Osteoblast (primary cell): ENCODE measurements around the gene RGS17. TPM values are rescaled to one million over a fixed set of nuclear protein-coding genes. Genes with fewer than 3 reads are reported as not detected.

Experiments
- DNase-seq: peaks from one replicate; pipeline ENCODE4 v3.0.0; 2011; ENCODE audit warnings: low spot score, mixed read lengths; ENCODE audit not compliant: insufficient read length; ENCODE audit errors: missing footprints
- H2AFZ ChIP-seq: 2 replicates; pipeline ENCODE4 v1.6.0; 2011; ENCODE audit warnings: mild to moderate bottlenecking, low read length
- H3K27ac ChIP-seq: 2 replicates; pipeline ENCODE4 v1.5.1; 2011; ENCODE audit warnings: mild to moderate bottlenecking, low read depth, low read length, moderate library complexity
- H3K27me3 ChIP-seq: 2 replicates; pipeline ENCODE4 v1.6.0; 2012; ENCODE audit warnings: mild to moderate bottlenecking, control low read depth, inconsistent platforms, low read length, moderate library complexity; ENCODE audit not compliant: insufficient read depth
- H3K36me3 ChIP-seq: 2 replicates; pipeline ENCODE4 v1.5.1; 2011; ENCODE audit warnings: mild to moderate bottlenecking, low read length, control low read depth, moderate library complexity; ENCODE audit not compliant: insufficient read depth
- H3K4me1 ChIP-seq: 2 replicates; pipeline ENCODE4 v1.5.1; 2011; ENCODE audit warnings: mild to moderate bottlenecking, low read length, control low read depth, moderate library complexity; ENCODE audit not compliant: insufficient read depth
- H3K4me2 ChIP-seq: 2 replicates; pipeline ENCODE4 v1.6.0; 2011; ENCODE audit warnings: mild to moderate bottlenecking, low read length; ENCODE audit not compliant: insufficient read depth
- H3K4me3 ChIP-seq: fragments of 200-600 bp; sonication (generic); 3 replicates; pipeline ENCODE4 v1.5.1; 2012; ENCODE audit warnings: mild to moderate bottlenecking, low read length, inconsistent platforms; ENCODE audit not compliant: insufficient read depth
- H3K79me2 ChIP-seq: 2 replicates; pipeline ENCODE4 v1.6.0; 2012; ENCODE audit warnings: mild to moderate bottlenecking, low read length, control low read depth, inconsistent platforms; ENCODE audit not compliant: insufficient read depth
- H3K9me3 ChIP-seq: 2 replicates; pipeline ENCODE4 v1.5.1; 2011; ENCODE audit warnings: low read depth, low read length, control low read depth
- H4K20me1 ChIP-seq: 2 replicates; pipeline ENCODE4 v1.6.0; 2012; ENCODE audit warnings: mild to moderate bottlenecking, low read length, control low read depth; ENCODE audit not compliant: insufficient read depth
- total RNA-seq: library from RNA; depleted of rRNA; stranded (reverse); fragments of >200 nt; gene quantifications from 2 replicates; pipeline ENCODE4 v1.2.3, GENCODE V29; 2012
- TF ChIP-seq, protein P1 (sequence below): IDR thresholded peaks from 2 replicates; pipeline ENCODE4 v1.5.1; 2011; ENCODE audit warnings: mild to moderate bottlenecking, low read depth, low read length, moderate library complexity; ENCODE audit errors: extremely low read depth

The RGS17 gene
- total RNA-seq, 1 donor = 1.4 TPM

DNA sequence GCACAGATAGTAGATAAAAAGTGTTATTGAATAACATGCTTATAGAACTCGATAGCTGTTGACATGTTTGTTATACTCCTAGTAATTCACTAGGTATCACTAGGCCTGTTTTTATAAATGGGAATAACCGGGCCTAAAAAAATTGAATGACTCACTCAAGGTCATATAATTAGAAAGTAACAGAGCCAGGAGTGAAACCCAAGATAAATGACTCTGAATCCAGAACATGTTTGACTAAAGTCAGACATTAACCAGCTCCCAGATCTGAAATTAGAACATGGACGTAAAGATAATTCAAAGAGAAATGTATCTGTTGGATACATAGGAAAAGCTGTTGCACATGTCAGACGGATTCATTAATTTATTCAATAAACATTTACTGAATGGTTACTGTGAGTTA lies 26.9 kb downstream of the RGS17 start:
- DNase-seq = no peak
- Histone ChIP-seq H3K27ac (no peak overlapping the region), H4K20me1 (no peaks in the 10 kb centered on the region), H3K36me3 (no peaks in the 10 kb centered on the region), H3K79me2 (no peaks in the 10 kb centered on the region), H2AFZ (no peak overlapping the region), H3K4me2 (no peak overlapping the region), H3K4me1 (no peaks in the 10 kb centered on the region), H3K9me3 (no peaks in the 10 kb centered on the region), H3K4me3 (no peak overlapping the region), H3K27me3 (no peaks in the 10 kb centered on the region)
- TF ChIP-seq, protein P1, sequence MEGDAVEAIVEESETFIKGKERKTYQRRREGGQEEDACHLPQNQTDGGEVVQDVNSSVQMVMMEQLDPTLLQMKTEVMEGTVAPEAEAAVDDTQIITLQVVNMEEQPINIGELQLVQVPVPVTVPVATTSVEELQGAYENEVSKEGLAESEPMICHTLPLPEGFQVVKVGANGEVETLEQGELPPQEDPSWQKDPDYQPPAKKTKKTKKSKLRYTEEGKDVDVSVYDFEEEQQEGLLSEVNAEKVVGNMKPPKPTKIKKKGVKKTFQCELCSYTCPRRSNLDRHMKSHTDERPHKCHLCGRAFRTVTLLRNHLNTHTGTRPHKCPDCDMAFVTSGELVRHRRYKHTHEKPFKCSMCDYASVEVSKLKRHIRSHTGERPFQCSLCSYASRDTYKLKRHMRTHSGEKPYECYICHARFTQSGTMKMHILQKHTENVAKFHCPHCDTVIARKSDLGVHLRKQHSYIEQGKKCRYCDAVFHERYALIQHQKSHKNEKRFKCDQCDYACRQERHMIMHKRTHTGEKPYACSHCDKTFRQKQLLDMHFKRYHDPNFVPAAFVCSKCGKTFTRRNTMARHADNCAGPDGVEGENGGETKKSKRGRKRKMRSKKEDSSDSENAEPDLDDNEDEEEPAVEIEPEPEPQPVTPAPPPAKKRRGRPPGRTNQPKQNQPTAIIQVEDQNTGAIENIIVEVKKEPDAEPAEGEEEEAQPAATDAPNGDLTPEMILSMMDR = no peak

DNA sequence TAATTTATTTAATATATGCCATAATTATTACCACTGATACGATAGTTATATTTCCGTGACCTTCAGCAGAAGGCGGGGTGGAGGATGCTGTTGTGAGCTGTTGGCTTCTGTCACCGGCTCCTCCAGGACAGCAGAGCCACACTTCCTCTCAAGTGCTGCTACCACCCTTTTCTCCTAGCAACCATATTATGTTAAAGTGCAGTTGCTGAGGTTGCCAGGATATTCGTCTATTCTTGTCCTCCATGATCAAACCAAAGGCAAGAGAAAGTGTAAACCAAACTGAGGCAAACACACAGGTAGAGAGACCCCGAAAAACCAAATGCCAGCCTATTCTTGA lies 27.8 kb downstream of the RGS17 start:
- DNase-seq = no peak
- Histone ChIP-seq H3K27me3 (no peaks in the 10 kb centered on the region), H3K4me3 (no peak overlapping the region), H3K4me2 (no peak overlapping the region), H3K79me2 (no peaks in the 10 kb centered on the region), H4K20me1 (no peaks in the 10 kb centered on the region), H3K36me3 (no peaks in the 10 kb centered on the region), H3K4me1 (no peaks in the 10 kb centered on the region), H2AFZ (no peak overlapping the region), H3K9me3 (no peaks in the 10 kb centered on the region), H3K27ac (no peak overlapping the region)
- TF ChIP-seq, protein P1 = no peak

DNA sequence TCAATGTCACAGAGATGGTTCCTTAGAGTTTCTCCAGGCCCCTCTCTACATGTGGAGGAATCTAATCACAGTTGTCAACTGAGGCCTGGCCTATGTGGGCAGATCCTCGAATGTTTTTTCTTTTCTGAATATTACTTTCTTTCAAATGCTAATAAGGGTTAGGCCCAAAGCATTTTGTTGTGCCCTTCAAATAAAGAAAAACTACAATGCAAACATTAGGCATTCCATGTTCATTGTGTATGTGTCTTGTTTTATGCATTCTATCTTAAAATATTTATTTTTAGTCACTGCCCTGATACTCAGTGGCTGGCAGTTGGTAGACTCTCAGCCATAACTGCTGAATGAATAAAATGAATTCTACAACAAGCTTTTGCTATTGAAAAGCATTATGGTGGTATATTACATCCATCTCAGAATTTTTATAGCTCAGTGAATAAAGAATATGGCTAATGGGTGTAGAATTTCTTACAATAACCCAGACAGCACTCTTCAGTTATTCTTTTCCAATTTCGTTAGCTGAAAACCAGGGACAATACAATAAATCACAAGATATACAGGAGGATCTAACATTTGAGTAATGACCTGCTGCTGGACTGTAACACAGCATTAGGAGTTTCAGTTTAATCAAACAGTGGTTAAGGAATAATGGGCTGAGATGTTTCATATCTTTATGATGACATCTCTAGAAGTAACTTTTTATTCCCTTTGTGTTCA lies 28.3 kb downstream of the RGS17 start:
- no peak overlapping the region for H2AFZ ChIP-seq
- no peak for DNase-seq
- H3K4me2 ChIP-seq = no peak overlapping the region
- no peaks in the 10 kb centered on the region for H3K79me2 ChIP-seq
- no peaks in the 10 kb centered on the region for H3K4me1 ChIP-seq
- no peak overlapping the region for H3K4me3 ChIP-seq
- H3K27me3 ChIP-seq = no peaks in the 10 kb centered on the region
- H4K20me1 ChIP-seq = no peaks in the 10 kb centered on the region
- no peaks in the 10 kb centered on the region for H3K9me3 ChIP-seq
- H3K36me3 ChIP-seq = no peaks in the 10 kb centered on the region
- H3K27ac ChIP-seq = no peak overlapping the region
- TF ChIP-seq, protein P1 = no peak

DNA sequence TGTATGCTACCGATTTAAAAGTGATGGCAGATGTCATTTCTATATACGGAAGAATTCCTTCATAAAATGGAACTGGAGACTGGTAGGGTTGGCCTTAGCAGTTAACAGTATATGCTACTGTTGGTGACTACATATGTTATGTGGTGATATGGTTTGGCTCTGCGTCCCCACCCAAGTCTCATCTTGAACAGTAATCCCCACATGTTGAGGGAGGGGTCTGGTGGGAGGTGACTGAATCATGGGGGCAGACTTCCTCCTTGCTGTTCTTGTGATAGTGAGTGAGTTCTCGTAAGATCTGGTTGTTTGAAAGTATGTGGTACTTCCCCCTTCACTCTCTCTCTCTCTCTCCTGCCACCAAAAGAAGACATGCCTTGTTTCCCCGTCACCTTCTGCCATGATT lies 29.6 kb downstream of the RGS17 start:
- no peaks in the 10 kb centered on the region for H4K20me1 ChIP-seq
- no peak overlapping the region for H3K4me2 ChIP-seq
- TF ChIP-seq, protein P1 = no peak
- DNase-seq = no peak
- no peak overlapping the region for H3K4me3 ChIP-seq
- H3K27ac ChIP-seq = no peak overlapping the region
- H3K79me2 ChIP-seq = no peaks in the 10 kb centered on the region
- H3K36me3 ChIP-seq = no peaks in the 10 kb centered on the region
- no peak overlapping the region for H2AFZ ChIP-seq
- no peaks in the 10 kb centered on the region for H3K4me1 ChIP-seq
- no peaks in the 10 kb centered on the region for H3K9me3 ChIP-seq
- no peaks in the 10 kb centered on the region for H3K27me3 ChIP-seq
